Smooth muscle cell (in vitro differentiated cells): ENCODE data around the gene OR2T11. TPM values are rescaled to one million over a fixed set of nuclear protein-coding genes. Genes with fewer than 3 reads are reported as not detected.

Experiments used
- DNase-seq: peaks from one replicate; lab custom pipeline; 2025; ENCODE audit not compliant: unreplicated experiment; lab: John Stamatoyannopoulos, UW
- H2AFZ ChIP-seq: fragments of 200-600 bp; sonication (generic); 2 replicates; pipeline ENCODE4 v1.6.0; 2016; ENCODE audit warnings: antibody characterized with exemption, low read depth, mild to moderate bottlenecking
- H3F3A ChIP-seq: fragments of 200-600 bp; sonication (generic); 2 replicates; pipeline ENCODE4 v1.6.0; 2017; ENCODE audit warnings: antibody characterized with exemption, low read depth
- H3K27ac ChIP-seq: fragments of 200-600 bp; sonication (generic); 2 replicates; pipeline ENCODE4 v1.5.1; 2016; ENCODE audit warnings: low read depth, mild to moderate bottlenecking
- H3K27me3 ChIP-seq: fragments of 200-600 bp; sonication (generic); 2 replicates; pipeline ENCODE4 v1.6.1; 2016; ENCODE audit warnings: low read depth, mild to moderate bottlenecking
- H3K36me3 ChIP-seq: fragments of 200-600 bp; sonication (generic); 2 replicates; pipeline ENCODE4 v1.5.1; 2016; ENCODE audit warnings: low read depth
- H3K4me1 ChIP-seq: fragments of 200-600 bp; sonication (generic); 2 replicates; pipeline ENCODE4 v1.5.1; 2016; ENCODE audit warnings: low read depth
- H3K4me2 ChIP-seq: fragments of 200-600 bp; sonication (generic); 2 replicates; pipeline ENCODE4 v1.6.0; 2016; ENCODE audit warnings: mild to moderate bottlenecking
- H3K4me3 ChIP-seq: fragments of 200-600 bp; sonication (generic); 2 replicates; pipeline ENCODE4 v1.5.1; 2016; ENCODE audit warnings: mild to moderate bottlenecking
- H3K79me2 ChIP-seq: fragments of 200-600 bp; sonication (generic); 2 replicates; pipeline ENCODE4 v1.6.0; 2016; ENCODE audit warnings: low read depth, mild to moderate bottlenecking
- H3K9ac ChIP-seq: fragments of 200-600 bp; sonication (generic); 2 replicates; pipeline ENCODE4 v1.6.0; 2016; ENCODE audit warnings: low read depth
- H3K9me3 ChIP-seq: fragments of 200-600 bp; sonication (generic); replicated peaks from 2 replicates; pipeline ENCODE4 v1.5.1; 2016; ENCODE audit warnings: low read depth
- H4K20me1 ChIP-seq: fragments of 200-600 bp; sonication (generic); 2 replicates; pipeline ENCODE4 v1.6.0; 2016; ENCODE audit warnings: low read depth
- WGBS: methylation state at CpG from one replicate; pipeline ENCODE4 v1.1.7; 2016; ENCODE audit warnings: low lambda C conversion rate; 5-methylcytosine and 5-hydroxymethylcytosine counted together
- polyA plus RNA-seq: library from polyadenylated mRNA; unstranded; fragments of >200 nt; fragmentation: Nextera tagmentation; extraction: Ambion mirVana; gene quantifications from 2 replicates; pipeline ENCODE4 v1.2.1, GENCODE V29; 2016
- total RNA-seq: library from RNA; depleted of rRNA; stranded (reverse); fragments of >200 nt; gene quantifications from 2 replicates; pipeline ENCODE4 v1.2.3, GENCODE V29; 2014
- TF ChIP-seq, protein P1 (sequence below): fragments of 200-600 bp; sonication (generic); IDR thresholded peaks from 2 replicates; pipeline ENCODE4 v1.5.1; 2017; ENCODE audit warnings: borderline replicate concordance, mild to moderate bottlenecking, antibody characterized with exemption; ENCODE audit not compliant: insufficient read depth, poor library complexity, severe bottlenecking

Gene OR2T11
- total and polyA plus RNA-seq, 2 experiments from 2014 or later, result not detected

DNA sequence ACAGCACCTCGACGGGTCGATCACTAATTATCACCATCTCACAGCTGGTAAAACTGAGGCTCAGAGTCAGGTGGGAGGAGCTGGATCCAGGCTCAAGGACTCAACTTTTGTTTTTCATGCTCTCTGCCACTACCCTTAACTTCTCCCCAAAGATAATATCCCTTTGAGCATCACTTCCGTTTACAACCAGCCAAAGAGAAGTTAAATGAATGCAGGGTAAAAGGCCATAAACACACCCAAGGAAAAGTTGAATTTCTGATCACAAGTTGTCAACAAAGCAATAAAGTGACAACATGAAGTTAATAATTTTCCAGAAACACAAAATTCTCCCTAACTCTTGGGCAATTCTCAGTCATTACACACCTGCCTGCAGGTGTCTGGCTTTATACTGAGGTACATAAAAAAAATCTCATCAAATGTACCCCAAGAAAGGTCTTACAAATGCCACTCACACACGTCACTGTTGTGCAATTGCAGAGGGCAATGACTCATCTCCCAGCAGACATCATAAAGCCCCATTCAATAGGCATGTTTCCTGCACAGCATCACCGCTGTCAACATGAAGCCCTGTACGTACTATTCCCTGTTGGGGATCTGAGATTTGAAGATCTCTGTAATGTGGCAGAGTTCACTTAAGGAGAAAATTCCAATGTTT lies 3.4 kb downstream of the OR2T11 start:
- H3K27me3 ChIP-seq, result no peaks in the 10 kb centered on the region
- no peak overlapping the region for H2AFZ ChIP-seq
- DNase-seq, result no peak
- no peak overlapping the region for H3K4me2 ChIP-seq
- no peaks in the 10 kb centered on the region for H4K20me1 ChIP-seq
- no peaks in the 10 kb centered on the region for H3K36me3 ChIP-seq
- peaks cover 4% of the 10 kb centered on the region for H3K9me3 ChIP-seq
- H3K4me1 ChIP-seq, result no peaks in the 10 kb centered on the region
- H3K9ac ChIP-seq, result no peak overlapping the region
- WGBS, result 70% methylated on average over 7 of the region's 7 CpGs
- H3F3A ChIP-seq, result no peaks in the 10 kb centered on the region
- H3K27ac ChIP-seq, result no peak overlapping the region
- no peak overlapping the region for H3K4me3 ChIP-seq
- no peaks in the 10 kb centered on the region for H3K79me2 ChIP-seq
- TF ChIP-seq, protein P1, sequence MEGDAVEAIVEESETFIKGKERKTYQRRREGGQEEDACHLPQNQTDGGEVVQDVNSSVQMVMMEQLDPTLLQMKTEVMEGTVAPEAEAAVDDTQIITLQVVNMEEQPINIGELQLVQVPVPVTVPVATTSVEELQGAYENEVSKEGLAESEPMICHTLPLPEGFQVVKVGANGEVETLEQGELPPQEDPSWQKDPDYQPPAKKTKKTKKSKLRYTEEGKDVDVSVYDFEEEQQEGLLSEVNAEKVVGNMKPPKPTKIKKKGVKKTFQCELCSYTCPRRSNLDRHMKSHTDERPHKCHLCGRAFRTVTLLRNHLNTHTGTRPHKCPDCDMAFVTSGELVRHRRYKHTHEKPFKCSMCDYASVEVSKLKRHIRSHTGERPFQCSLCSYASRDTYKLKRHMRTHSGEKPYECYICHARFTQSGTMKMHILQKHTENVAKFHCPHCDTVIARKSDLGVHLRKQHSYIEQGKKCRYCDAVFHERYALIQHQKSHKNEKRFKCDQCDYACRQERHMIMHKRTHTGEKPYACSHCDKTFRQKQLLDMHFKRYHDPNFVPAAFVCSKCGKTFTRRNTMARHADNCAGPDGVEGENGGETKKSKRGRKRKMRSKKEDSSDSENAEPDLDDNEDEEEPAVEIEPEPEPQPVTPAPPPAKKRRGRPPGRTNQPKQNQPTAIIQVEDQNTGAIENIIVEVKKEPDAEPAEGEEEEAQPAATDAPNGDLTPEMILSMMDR, result no peak

- H3K4me3 ChIP-seq, result no peak overlapping the region
- no peaks in the 10 kb centered on the region for H4K20me1 ChIP-seq
- H3K9me3 ChIP-seq, result peaks cover 9% of the 10 kb centered on the region
- H3F3A ChIP-seq, result no peaks in the 10 kb centered on the region
- H3K36me3 ChIP-seq, result no peaks in the 10 kb centered on the region
- no peaks in the 10 kb centered on the region for H3K4me1 ChIP-seq
- no peaks in the 10 kb centered on the region for H3K79me2 ChIP-seq
- DNase-seq, result no peak
- H3K9ac ChIP-seq, result no peak overlapping the region
- 46% methylated on average over 2 of the region's 2 CpGs for WGBS
- H3K4me2 ChIP-seq, result no peak overlapping the region
- H3K27ac ChIP-seq, result no peak overlapping the region
- no peaks in the 10 kb centered on the region for H3K27me3 ChIP-seq
- TF ChIP-seq, protein P1, result no peak
- H2AFZ ChIP-seq, result no peak overlapping the region
Measured at GRCh38 chr1:248630551-248630950, 4.3 kb downstream of the OR2T11 start.

DNA sequence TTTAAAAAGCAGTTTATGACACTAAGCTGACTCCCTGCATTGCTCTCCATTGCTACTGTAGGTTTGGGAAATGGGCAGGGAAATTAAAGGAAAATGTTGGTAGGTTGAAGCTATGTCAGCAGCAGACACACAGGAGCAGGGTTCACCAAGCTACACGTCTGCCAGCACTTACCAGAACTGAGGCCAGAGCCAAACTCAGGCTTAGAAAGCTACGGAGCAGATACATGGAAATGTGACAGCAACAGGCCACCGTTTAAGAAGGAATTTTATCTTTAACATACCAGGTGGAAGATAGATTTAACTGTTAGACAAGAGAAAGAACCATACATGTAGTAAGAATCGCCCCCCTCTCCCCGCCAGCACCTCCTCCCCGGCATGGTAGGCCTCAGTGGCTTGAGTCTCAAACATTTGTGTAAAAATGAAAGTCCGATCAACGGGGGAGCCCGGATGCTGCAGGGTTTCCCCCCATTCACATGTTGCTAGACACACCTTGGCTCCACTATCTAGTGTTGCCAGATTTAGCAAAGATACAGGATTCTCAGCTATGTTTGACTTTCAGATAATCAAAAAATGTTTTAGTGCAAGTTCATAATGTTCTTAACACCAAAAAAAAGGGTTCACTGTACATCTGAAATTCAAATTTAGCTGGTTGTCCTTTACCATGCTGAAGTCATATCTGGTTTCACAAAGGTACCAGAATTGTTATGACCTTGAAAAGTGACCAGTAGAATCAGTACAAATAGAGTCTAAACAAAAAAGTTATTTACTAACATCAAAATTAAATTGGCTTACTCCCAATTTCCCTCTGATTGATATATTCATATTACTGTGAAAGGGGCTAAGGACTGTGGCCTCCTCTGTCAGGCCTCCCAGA lies 6.7 kb downstream of the OR2T11 start:
- Histone ChIP-seq H3K9me3 (peaks cover 13% of the 10 kb centered on the region), H4K20me1 (no peaks in the 10 kb centered on the region), H3K27ac (no peak overlapping the region), H3K36me3 (no peaks in the 10 kb centered on the region), H3K4me2 (no peak overlapping the region), H2AFZ (no peak overlapping the region), H3F3A (no peaks in the 10 kb centered on the region), H3K9ac (no peak overlapping the region), H3K4me1 (no peaks in the 10 kb centered on the region), H3K4me3 (no peak overlapping the region), H3K27me3 (no peaks in the 10 kb centered on the region), H3K79me2 (no peaks in the 10 kb centered on the region)
- TF ChIP-seq, protein P1, result no peak
- WGBS, result 67% methylated on average over 9 of the region's 9 CpGs
- no peak for DNase-seq

DNA sequence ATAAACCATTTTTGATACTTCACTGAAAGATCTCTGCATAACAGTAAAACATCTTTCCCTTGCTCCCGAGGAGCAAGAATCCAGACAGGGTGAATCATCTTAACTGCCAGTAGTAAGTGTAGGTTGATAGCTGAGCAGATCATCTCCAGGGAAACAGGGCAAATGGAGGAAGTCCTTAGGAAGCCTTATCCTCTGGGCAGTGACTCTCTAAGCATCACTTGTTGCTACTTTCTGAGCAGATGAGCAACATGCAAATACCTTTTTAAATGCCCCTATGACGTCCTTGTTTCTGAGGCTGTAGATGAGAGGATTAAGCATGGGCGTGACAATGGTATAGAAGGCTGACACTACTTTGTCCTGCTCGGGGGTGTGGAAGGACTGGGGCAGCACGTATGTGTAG lies 8.9 kb downstream of the OR2T11 start:
- Histone ChIP-seq H3K4me3 (no peak overlapping the region), H3K27ac (no peak overlapping the region), H4K20me1 (no peaks in the 10 kb centered on the region), H3K9me3 (peaks cover 13% of the 10 kb centered on the region), H3F3A (no peaks in the 10 kb centered on the region), H3K4me1 (no peaks in the 10 kb centered on the region), H3K27me3 (no peaks in the 10 kb centered on the region), H3K9ac (no peak overlapping the region), H2AFZ (no peak overlapping the region), H3K36me3 (no peaks in the 10 kb centered on the region), H3K79me2 (no peaks in the 10 kb centered on the region), H3K4me2 (no peak overlapping the region)
- TF ChIP-seq, protein P1, result no peak
- no peak for DNase-seq
- 50% methylated on average over 5 of the region's 5 CpGs for WGBS
